H1 (cell line): Measurements from ENCODE around the gene GRID1. TPM values are rescaled to one million over a fixed set of nuclear protein-coding genes. Genes with fewer than 3 reads are reported as not detected.

ENCODE experiments used
- CTCF ChIA-PET: fragments of 300-600 bp; sonication (Branson Sonifier 250); formaldehyde crosslinking; loops from one replicate; lab custom pipeline; 2021; ENCODE audit not compliant: partially characterized antibody; lab: Charles Lee
- POLR2A ChIA-PET: fragments of 300-600 bp; sonication (Branson Sonifier 250); formaldehyde crosslinking; loops from one replicate; lab custom pipeline; 2021; ENCODE audit warnings: inconsistent platforms; ENCODE audit not compliant: partially characterized antibody; lab: Charles Lee
- DNase-seq, 2 experiments: peaks; one replicate each; pipeline versions ENCODE4 v3.0.0 to v3.0.0-alpha.2; 2010 to 2022; ENCODE audit warnings: low spot score in 2 of 2, low read depth in 1 of 2, mixed read lengths in 1 of 2
- FAIRE-seq: peaks from 2 replicates; lab custom pipeline; 2011; peaks lifted over from hg19 to GRCh38; lab: Jason Lieb, UNC
- H2AFZ ChIP-seq: 2 replicates; pipeline ENCODE4 v1.8.1; 2012; ENCODE audit warnings: low read length, inconsistent platforms
- H2AK5ac ChIP-seq: 2 replicates; pipeline ENCODE4 v1.6.1; 2013; ENCODE audit warnings: low read depth, low read length
- H2BK120ac ChIP-seq: replicated peaks from 2 replicates; pipeline ENCODE3; 2013; ENCODE audit warnings: low read depth, low read length, inconsistent platforms
- H2BK12ac ChIP-seq: 2 replicates; pipeline ENCODE4 v1.6.1; 2013; ENCODE audit warnings: low read depth, low read length
- H2BK15ac ChIP-seq: 2 replicates; pipeline ENCODE4 v1.6.1; 2013; ENCODE audit warnings: low read length
- H2BK20ac ChIP-seq: 2 replicates; pipeline ENCODE4 v1.6.1; 2013; ENCODE audit warnings: low read length
- H2BK5ac ChIP-seq: 2 replicates; pipeline ENCODE4 v1.6.1; 2013; ENCODE audit warnings: low read depth, low read length
- H3K14ac ChIP-seq: 2 replicates; pipeline ENCODE4 v1.6.1; 2013; ENCODE audit warnings: inconsistent platforms; ENCODE audit not compliant: insufficient read length
- H3K18ac ChIP-seq: 2 replicates; pipeline ENCODE4 v1.6.1; 2013; ENCODE audit warnings: low read length; ENCODE audit errors: extremely low read depth
- H3K23ac ChIP-seq: 2 replicates; pipeline ENCODE4 v1.6.1; 2013; ENCODE audit warnings: inconsistent platforms; ENCODE audit not compliant: insufficient read length
- H3K23me2 ChIP-seq: 2 replicates; pipeline ENCODE4 v1.6.1; 2013; ENCODE audit warnings: low read depth, low read length
- H3K27ac ChIP-seq: 2 replicates; pipeline ENCODE4 v1.6.1; 2011; ENCODE audit warnings: low read depth, low read length, inconsistent platforms
- H3K27me3 ChIP-seq, 4 experiments: replicated peaks in 1 of 4; 1 replicate in 1 of 4; 2 replicates in 3 of 4; pipeline versions ENCODE4 v1.6.1 to v1.8.1; 2011 to 2013; ENCODE audit warnings: low read length in 3 of 4, mild to moderate bottlenecking in 3 of 4, inconsistent platforms in 2 of 4, mixed read lengths in 2 of 4, moderate library complexity in 1 of 4; ENCODE audit not compliant: control insufficient read depth in 3 of 4, insufficient read depth in 3 of 4; ENCODE audit errors: extremely low read depth in 1 of 4
- H3K36me3 ChIP-seq, 4 experiments: 2 replicates each; pipeline versions ENCODE4 v1.6.1 to v1.8.1; 2011 to 2013; ENCODE audit warnings: mild to moderate bottlenecking in 4 of 4, low read length in 3 of 4, moderate library complexity in 2 of 4, control low read depth in 1 of 4, inconsistent platforms in 1 of 4; ENCODE audit not compliant: insufficient read depth in 4 of 4, control insufficient read depth in 2 of 4
- H3K4ac ChIP-seq: replicated peaks from 2 replicates; pipeline ENCODE3; 2013; ENCODE audit warnings: low read length, low read depth, mixed read lengths, inconsistent platforms; ENCODE audit not compliant: insufficient read length
- H3K4me1 ChIP-seq, 4 experiments: replicated peaks in 1 of 4; 1 replicate in 1 of 4; 2 replicates in 3 of 4; pipeline versions ENCODE4 v1.6.1 to v1.8.1; 2011 to 2013; ENCODE audit warnings: low read length in 3 of 4, inconsistent platforms in 2 of 4, mixed read lengths in 1 of 4; ENCODE audit not compliant: insufficient read depth in 4 of 4, control insufficient read depth in 3 of 4
- H3K4me2 ChIP-seq, 2 experiments: 2 replicates each; pipeline versions ENCODE4 v1.6.1 to v1.8.1; 2011 to 2013; ENCODE audit warnings: low read depth in 2 of 2, low read length in 2 of 2, control low read depth in 1 of 2, inconsistent platforms in 1 of 2, mild to moderate bottlenecking in 1 of 2; ENCODE audit not compliant: insufficient read depth in 1 of 2
- H3K4me3 ChIP-seq, 4 experiments: fragments of 200-600, 300-600 bp in 1 of 4; sonication (generic), shearing (Covaris generic), sonication (Bioruptor Twin) in 1 of 4; 2 replicates each; pipeline versions ENCODE4 v1.5.1 to v1.8.1; 2011 to 2016; ENCODE audit warnings: low read length in 4 of 4, low read depth in 3 of 4, control low read depth in 2 of 4, inconsistent platforms in 2 of 4, mild to moderate bottlenecking in 2 of 4, mixed read lengths in 1 of 4, moderate library complexity in 1 of 4; ENCODE audit not compliant: insufficient read depth in 2 of 4; ENCODE audit errors: extremely low read depth in 1 of 4
- H3K56ac ChIP-seq: replicated peaks from 2 replicates; pipeline ENCODE3; 2013; ENCODE audit warnings: low read depth, mild to moderate bottlenecking, mixed read lengths, low read length, inconsistent platforms; ENCODE audit not compliant: insufficient read length
- H3K79me1 ChIP-seq: 2 replicates; pipeline ENCODE4 v1.6.1; 2013; ENCODE audit warnings: low read depth, low read length, control low read depth
- H3K79me2 ChIP-seq, 2 experiments: 2 replicates each; pipeline versions ENCODE4 v1.6.1 to v1.8.1; 2012 to 2013; ENCODE audit warnings: low read length in 2 of 2, mild to moderate bottlenecking in 2 of 2, inconsistent platforms in 1 of 2; ENCODE audit not compliant: insufficient read depth in 2 of 2, control insufficient read depth in 1 of 2
- H3K9ac ChIP-seq, 4 experiments: replicated peaks in 1 of 4; 1 replicate in 1 of 4; 2 replicates in 3 of 4; pipeline versions ENCODE4 v1.6.1 to v1.8.1; 2011 to 2013; ENCODE audit warnings: low read depth in 3 of 4, low read length in 3 of 4, control low read depth in 2 of 4, mild to moderate bottlenecking in 2 of 4, moderate library complexity in 2 of 4, inconsistent platforms in 1 of 4; ENCODE audit errors: extremely low read depth in 1 of 4
- H3K9me3 ChIP-seq, 2 experiments: 2 replicates each; pipeline versions ENCODE4 v1.6.1 to v1.8.1; 2012 to 2013; ENCODE audit warnings: mild to moderate bottlenecking in 2 of 2, moderate library complexity in 2 of 2, control low read depth in 1 of 2, inconsistent platforms in 1 of 2, low read depth in 1 of 2, low read length in 1 of 2, mixed read lengths in 1 of 2; ENCODE audit not compliant: insufficient read depth in 2 of 2
- H4K20me1 ChIP-seq, 2 experiments: replicated peaks in 1 of 2; 2 replicates each; pipeline versions ENCODE3 to v1.8.1; 2011 to 2013; ENCODE audit warnings: inconsistent platforms in 2 of 2, low read length in 2 of 2, mild to moderate bottlenecking in 1 of 2; ENCODE audit not compliant: insufficient read depth in 2 of 2, control insufficient read depth in 1 of 2
- H4K5ac ChIP-seq: 2 replicates; pipeline ENCODE4 v1.6.1; 2013; ENCODE audit warnings: low read length, low read depth, mixed read lengths, inconsistent platforms; ENCODE audit not compliant: insufficient read length
- H4K8ac ChIP-seq: 2 replicates; pipeline ENCODE4 v1.8.0; 2013; ENCODE audit warnings: mild to moderate bottlenecking, moderate library complexity, low read length, inconsistent platforms; ENCODE audit not compliant: insufficient read depth; ENCODE audit errors: extremely low read depth
- H4K91ac ChIP-seq: replicated peaks from 2 replicates; pipeline ENCODE3; 2013; ENCODE audit warnings: low read length, mixed read lengths, inconsistent platforms; ENCODE audit not compliant: insufficient read length
- BACH1 ChIP-seq: IDR thresholded peaks from 2 replicates; pipeline ENCODE4 v1.6.1; 2012; ENCODE audit warnings: low read length, improper control_type of control experiment
- BCL11A ChIP-seq, 2 experiments: IDR thresholded peaks; one replicate each; pipeline ENCODE4 v1.6.1; 2011; ENCODE audit warnings: low read depth in 2 of 2, low read length in 2 of 2, mild to moderate bottlenecking in 2 of 2
- EGR1 ChIP-seq: IDR thresholded peaks from 2 replicates; pipeline ENCODE4 v1.6.1; 2011; ENCODE audit warnings: low read depth, low read length, borderline replicate concordance
- FOSL1 ChIP-seq: IDR thresholded peaks from 2 replicates; pipeline ENCODE4 v1.6.1; 2011; ENCODE audit warnings: mild to moderate bottlenecking, low read depth, low read length, moderate library complexity; ENCODE audit not compliant: insufficient read depth
- HDAC6 ChIP-seq: IDR thresholded peaks from one replicate; pipeline ENCODE4 v1.7.1; 2012; ENCODE audit warnings: low read depth, mild to moderate bottlenecking, inconsistent platforms, low read length, moderate library complexity
- NRF1 ChIP-seq: IDR thresholded peaks from 2 replicates; pipeline ENCODE4 v1.6.1; 2011; ENCODE audit warnings: mild to moderate bottlenecking, low read depth, low read length, improper control_type of control experiment
- SP4 ChIP-seq: IDR thresholded peaks from 2 replicates; pipeline ENCODE4 v1.6.1; 2012; ENCODE audit warnings: low read length, inconsistent platforms
- SRF ChIP-seq: IDR thresholded peaks from 2 replicates; pipeline ENCODE4 v1.6.1; 2011; ENCODE audit warnings: mild to moderate bottlenecking, low read depth, low read length, moderate library complexity
- TAF1 ChIP-seq: IDR thresholded peaks from 2 replicates; pipeline ENCODE4 v1.6.1; 2011; ENCODE audit warnings: mild to moderate bottlenecking, low read depth, low read length
- ZNF274 ChIP-seq: IDR thresholded peaks from 2 replicates; pipeline ENCODE4 v1.7.0; 2012; ENCODE audit warnings: low read length, borderline replicate concordance; ENCODE audit errors: extremely low read depth
- WGBS, 2 experiments: shearing (Covaris generic) in 1 of 2; methylation state at CpG; one replicate each; pipeline versions ENCODE4 v1.1.6 to v1.1.7; 2013 to 2015; ENCODE audit warnings: low lambda C conversion rate in 2 of 2, mixed read lengths in 2 of 2, inconsistent platforms in 1 of 2, low coverage in 1 of 2, missing lambda C conversion rate in 1 of 2; ENCODE audit not compliant: insufficient replicate concordance in 2 of 2, insufficient coverage in 1 of 2, insufficient read length in 1 of 2; ENCODE audit errors: extremely low coverage in 1 of 2, missing lambda C conversion rate in 1 of 2; 5-methylcytosine and 5-hydroxymethylcytosine counted together
- polyA plus RNA-seq, 7 experiments: library from polyadenylated mRNA; depleted of rRNA in 3 of 7; stranded (reverse) in 5 of 7; unstranded in 2 of 7; fragments of >200 nt in 5 of 7; fragments of 200-250 nt in 2 of 7; gene quantifications; 1 replicate in 5 of 7; 2 replicates in 1 of 7; 4 replicates in 1 of 7; pipeline versions ENCODE4 v1.2.1 to v1.2.3, GENCODE V29; 2011 to 2013; ENCODE audit warnings: missing spikeins in 2 of 7, mixed read lengths in 2 of 7
- total RNA-seq: library from RNA; stranded (reverse); fragmentation: NEBNext Ultra II Directional; extraction: Animal tissue kit (Norgen Biotek cat#: 25700); gene quantifications from 2 replicates; pipeline ENCODE4 v1.2.1, GENCODE V29; 2021

Gene GRID1
- total and polyA plus RNA-seq, 2 of the 8 experiments (the other 6 are each of a cell fraction or from before 2014, with no cell fraction given) = 0.22 to 0.30 TPM

DNA sequence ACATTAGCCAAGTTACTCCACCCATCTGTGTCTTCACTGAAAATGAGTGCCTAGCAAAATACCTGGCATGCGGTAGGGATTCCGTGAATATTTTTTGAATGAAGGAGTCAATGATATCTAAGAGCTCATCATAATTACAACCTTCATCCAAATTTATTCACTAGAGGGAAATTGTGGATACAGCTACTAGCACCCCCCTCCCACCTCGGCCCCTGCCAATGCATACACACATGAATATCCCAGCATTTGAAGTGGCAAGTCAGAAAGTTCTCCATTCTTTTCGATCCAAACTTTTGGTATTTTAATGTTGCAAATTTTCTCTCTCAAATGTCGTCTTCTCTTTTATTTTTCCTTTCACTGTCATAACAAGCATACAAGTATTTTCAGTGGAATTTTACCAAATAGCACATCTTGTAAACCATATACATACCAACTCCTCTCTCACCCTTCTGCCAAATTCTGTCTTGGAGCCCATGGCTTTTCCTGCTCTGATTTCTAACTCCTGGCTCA is 164.3 kb downstream of the GRID1 start:
- POLR2A ChIA-PET = interaction anchor here (0.7 kb wide), 1 partner anchor 11 kb away, joined by 3 read pairs; no protein-coding TSS in a partner anchor
- no peak for FAIRE-seq
- H3K27me3 ChIP-seq = no peaks in the 10 kb centered on the region; a peak in 1 of 7 replicates

More for the DNA sequence above, 164.3 kb downstream of the GRID1 start:
- no peak overlapping the region for H3K4ac ChIP-seq
- TF ChIP-seq BCL11A (IDR thresholded peaks at IDR 0.05; ENCODE audit: low read depth in 2 of 2, low read length in 2 of 2) = no peak
- no peak for TF ChIP-seq NRF1
- no peak for TF ChIP-seq ZNF274
- no peak for TF ChIP-seq TAF1
- no peak for TF ChIP-seq FOSL1
- TF ChIP-seq BACH1 = no peak
- no peak for TF ChIP-seq EGR1
- TF ChIP-seq HDAC6 = no peak
- no peak for TF ChIP-seq SP4
- no peak for TF ChIP-seq SRF
- H3K36me3 ChIP-seq = no peaks in the 10 kb centered on the region
- H3K79me2 ChIP-seq = no peaks in the 10 kb centered on the region
- no peak overlapping the region for H3K4me2 ChIP-seq
- H3K23ac ChIP-seq = no peak overlapping the region
- no peak overlapping the region for H2BK5ac ChIP-seq
- no peak overlapping the region for H2BK12ac ChIP-seq
- no peak overlapping the region for H3K4me3 ChIP-seq
- WGBS, 2 experiments = 86% methylated on average over 5 of the region's 5 CpGs; no CpG with 5 or more reads in 1 of the 2 experiments
- no peak overlapping the region for H3K56ac ChIP-seq
- no peak overlapping the region for H2AK5ac ChIP-seq
- no peaks in the 10 kb centered on the region for H3K9me3 ChIP-seq
- peaks cover 0 to 3% of the 10 kb centered on the region in 2 experiments for H4K20me1 ChIP-seq
- no peak overlapping the region for H2BK15ac ChIP-seq
- no peak overlapping the region for H2AFZ ChIP-seq
- H4K8ac ChIP-seq = no peak overlapping the region
- H4K5ac ChIP-seq = no peak overlapping the region
- DNase-seq = no peak
- H3K27ac ChIP-seq = no peak overlapping the region
- H3K79me1 ChIP-seq = peaks cover 2% of the 10 kb centered on the region; the same call in 1 of the 2 replicates
- H2BK120ac ChIP-seq = no peak overlapping the region
- H2BK20ac ChIP-seq = no peak overlapping the region
- H3K14ac ChIP-seq = no peak overlapping the region
- no peak overlapping the region for H4K91ac ChIP-seq
- H3K9ac ChIP-seq = no peak overlapping the region
- H3K23me2 ChIP-seq = no peaks in the 10 kb centered on the region
- peaks cover 0 to 4% (median 0%) of the 10 kb centered on the region in 4 experiments; a peak in 2 of 7 replicates for H3K4me1 ChIP-seq
- CTCF ChIA-PET = interaction anchor here (0.9 to 1.7 kb wide), 7 partner anchors 15 to 169 kb away, joined by 3 to 6 read pairs (median 3); no protein-coding TSS in a partner anchor
- H3K18ac ChIP-seq = no peak overlapping the region
